Measurements from ENCODE around the gene EVC2.
A peak's percentile ranks its signal among the peaks of the same experiment; 100 is the strongest.

EVC2 gene

GRCh38 chr4:5572114-5572513 is 136.2 kb downstream of the EVC2 start:
- TF ChIP-seq CTCF (IDR thresholded peaks at IDR 0.05; ENCODE audit: low read depth, low read length): no peak
- in situ Hi-C loops (cut with HindIII; ENCODE audit: low sequenced_read_pairs): no loop called here

GRCh38 chr4:5571646-5572045 is 136.7 kb downstream of the EVC2 start:
- no peak for TF ChIP-seq CTCF (IDR thresholded peaks at IDR 0.05; ENCODE audit: low read depth, low read length)
- in situ Hi-C loops (cut with HindIII; ENCODE audit: low sequenced_read_pairs): no loop called here
- no peak for DNase-seq (ENCODE audit: low read depth, low spot score)
- no peak overlapping the region for H3K4me3 ChIP-seq (ENCODE audit: low read depth, low read length)

More at GRCh38 chr4:5572114-5572513, 136.2 kb downstream of the EVC2 start:
- DNase-seq (ENCODE audit: low read depth, low spot score): peak; percentile 5
- H3K4me3 ChIP-seq (ENCODE audit: low read depth, low read length): no peak overlapping the region

GRCh38 chr4:5569451-5569850 is 138.9 kb downstream of the EVC2 start:
- in situ Hi-C loops (cut with HindIII; ENCODE audit: low sequenced_read_pairs): no loop called here
- no peak overlapping the region for H3K4me3 ChIP-seq (ENCODE audit: low read depth, low read length)
- no peak for TF ChIP-seq CTCF (IDR thresholded peaks at IDR 0.05; ENCODE audit: low read depth, low read length)
- DNase-seq (ENCODE audit: low read depth, low spot score): no peak

- in situ Hi-C loops (cut with HindIII; ENCODE audit: low sequenced_read_pairs): no loop called here
- no peak for DNase-seq (ENCODE audit: low read depth, low spot score)
- H3K4me3 ChIP-seq (ENCODE audit: low read depth, low read length): no peak overlapping the region
- no peak for TF ChIP-seq CTCF (IDR thresholded peaks at IDR 0.05; ENCODE audit: low read depth, low read length)
Measured at GRCh38 chr4:5568931-5569330, 139.4 kb downstream of the EVC2 start.

GRCh38 chr4:5568336-5568735 is 140.0 kb downstream of the EVC2 start:
- TF ChIP-seq CTCF (IDR thresholded peaks at IDR 0.05; ENCODE audit: low read depth, low read length): no peak
- DNase-seq (ENCODE audit: low read depth, low spot score): no peak
- no peak overlapping the region for H3K4me3 ChIP-seq (ENCODE audit: low read depth, low read length)
- in situ Hi-C loops (cut with HindIII; ENCODE audit: low sequenced_read_pairs): no loop called here

GRCh38 chr4:5566991-5567390 is 141.4 kb downstream of the EVC2 start:
- DNase-seq (ENCODE audit: low read depth, low spot score): no peak
- TF ChIP-seq CTCF (IDR thresholded peaks at IDR 0.05; ENCODE audit: low read depth, low read length): no peak
- H3K4me3 ChIP-seq (ENCODE audit: low read depth, low read length): no peak overlapping the region
- in situ Hi-C loops (cut with HindIII; ENCODE audit: low sequenced_read_pairs): no loop called here

- no peak for TF ChIP-seq CTCF (IDR thresholded peaks at IDR 0.05; ENCODE audit: low read depth, low read length)
- H3K4me3 ChIP-seq (ENCODE audit: low read depth, low read length): no peak overlapping the region
- DNase-seq (ENCODE audit: low read depth, low spot score): no peak
- in situ Hi-C loops (cut with HindIII; ENCODE audit: low sequenced_read_pairs): no loop called here
Measured at GRCh38 chr4:5566526-5566925, 141.8 kb downstream of the EVC2 start.

All from astrocyte of the spinal cord (primary cell).